GM12891 (cell line): ENCODE results near the gene ANO4.
"Not testable (repeated sequence)": the region's sequence is repeated elsewhere in the genome, so short reads cannot be mapped to it uniquely, and the experiment has no call there.

Experiments
- PAX5 ChIP-seq: IDR thresholded peaks from 2 replicates; pipeline ENCODE4 v1.6.1; 2011; ENCODE audit warnings: low read length, moderate library complexity, mild to moderate bottlenecking; ENCODE audit not compliant: insufficient read depth, severe bottlenecking
- POLR2A ChIP-seq: IDR thresholded peaks from 2 replicates; pipeline ENCODE4 v1.6.1; 2011; ENCODE audit warnings: low read depth, low read length, control low read depth
- POLR2AphosphoS5 ChIP-seq: IDR thresholded peaks from 2 replicates; pipeline ENCODE4 v1.6.1; 2011; ENCODE audit warnings: low read depth, low read length, control low read depth
- SPI1 ChIP-seq: IDR thresholded peaks from 2 replicates; pipeline ENCODE4 v1.6.1; 2011; ENCODE audit warnings: low read depth, low read length, control low read depth
- TAF1 ChIP-seq: IDR thresholded peaks from 2 replicates; pipeline ENCODE4 v1.6.1; 2011; ENCODE audit warnings: low read depth, low read length, control low read depth

DNA sequence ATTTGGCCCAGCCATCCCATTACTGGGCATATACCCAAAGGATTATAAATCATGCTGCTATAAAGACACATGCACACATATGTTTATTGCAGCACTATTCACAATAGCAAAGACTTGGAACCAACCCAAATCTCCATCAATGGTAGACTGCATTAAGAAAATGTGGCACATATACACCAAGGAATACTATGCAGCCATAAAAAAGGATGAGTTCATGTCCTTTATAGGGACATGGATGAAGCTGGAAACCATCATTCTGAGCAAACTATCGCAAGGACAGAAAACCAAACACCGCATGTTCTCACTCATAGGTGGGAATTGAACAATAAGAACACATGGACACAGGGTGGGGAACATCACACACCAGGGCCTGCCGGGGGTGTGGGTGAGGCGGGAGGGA lies 295.6 kb downstream of the ANO4 start:
- TF ChIP-seq POLR2A, TAF1, SPI1, POLR2AphosphoS5, PAX5: not testable (repeated sequence)
